HUES6 (cell line): Measurements from ENCODE around the gene PSMA2.

Experiments used
- H3K27ac ChIP-seq: 2 replicates; pipeline ENCODE4 v1.7.0; 2013; ENCODE audit warnings: low read depth, mild to moderate bottlenecking, low read length, inconsistent platforms
- H3K27me3 ChIP-seq: 2 replicates; pipeline ENCODE4 v1.6.1; 2013; ENCODE audit warnings: low read length; ENCODE audit not compliant: control insufficient read depth, insufficient read depth
- H3K36me3 ChIP-seq: 2 replicates; pipeline ENCODE4 v1.6.1; 2013; ENCODE audit warnings: low read length; ENCODE audit not compliant: control insufficient read depth, insufficient read depth
- H3K4me1 ChIP-seq: 2 replicates; pipeline ENCODE4 v1.6.1; 2013; ENCODE audit warnings: low read length; ENCODE audit not compliant: control insufficient read depth, insufficient read depth
- H3K4me3 ChIP-seq: 2 replicates; pipeline ENCODE4 v1.5.1; 2013; ENCODE audit warnings: low read depth, low read length
- H3K9ac ChIP-seq: one replicate; pipeline ENCODE4 v1.6.1; 2013; ENCODE audit warnings: mild to moderate bottlenecking, low read length
- H3K9me3 ChIP-seq: 2 replicates; pipeline ENCODE4 v1.6.1; 2013; ENCODE audit warnings: low read depth, low read length; ENCODE audit not compliant: control insufficient read depth, insufficient read depth

Gene PSMA2

GRCh38 chr7:42961170-42961569 lies 29.2 kb upstream of the PSMA2 start:
- no peak overlapping the region for H3K27ac ChIP-seq

GRCh38 chr7:42960762-42961161 lies 28.8 kb upstream of the PSMA2 start:
- Histone ChIP-seq H3K4me1 (peaks cover 24% of the 10 kb centered on the region), H3K27me3 (no peaks in the 10 kb centered on the region), H3K9me3 (peaks cover 26% of the 10 kb centered on the region), H3K4me3 (no peak overlapping the region), H3K9ac (no peak overlapping the region), H3K36me3 (no peaks in the 10 kb centered on the region), H3K27ac (no peak overlapping the region)

More at GRCh38 chr7:42961170-42961569, 29.2 kb upstream of the PSMA2 start:
- peaks cover 24% of the 10 kb centered on the region for H3K4me1 ChIP-seq
- H3K9ac ChIP-seq, result no peak overlapping the region
- no peak overlapping the region for H3K4me3 ChIP-seq
- no peaks in the 10 kb centered on the region for H3K27me3 ChIP-seq
- peaks cover 24% of the 10 kb centered on the region for H3K9me3 ChIP-seq
- H3K36me3 ChIP-seq, result no peaks in the 10 kb centered on the region

- Histone ChIP-seq H3K36me3 (no peaks in the 10 kb centered on the region), H3K4me3 (no peak overlapping the region), H3K9ac (no peak overlapping the region), H3K4me1 (peaks cover 13% of the 10 kb centered on the region), H3K9me3 (peaks cover 32% of the 10 kb centered on the region), H3K27ac (no peak overlapping the region), H3K27me3 (no peaks in the 10 kb centered on the region)
These were observed 27.6 kb upstream of the PSMA2 start for GRCh38 chr7:42959549-42959948.

- Histone ChIP-seq H3K36me3 (no peaks in the 10 kb centered on the region), H3K9me3 (peaks cover 32% of the 10 kb centered on the region), H3K27ac (no peak overlapping the region), H3K9ac (no peak overlapping the region), H3K27me3 (no peaks in the 10 kb centered on the region), H3K4me3 (no peak overlapping the region), H3K4me1 (no peaks in the 10 kb centered on the region)
These were observed 24.1 kb upstream of the PSMA2 start for GRCh38 chr7:42956062-42956461.

GRCh38 chr7:42953994-42954393 lies 22.0 kb upstream of the PSMA2 start:
- H3K9me3 ChIP-seq, result peaks cover 24% of the 10 kb centered on the region; the same call in 1 of the 2 replicates
- no peaks in the 10 kb centered on the region for H3K36me3 ChIP-seq
- H3K4me3 ChIP-seq, result no peak overlapping the region
- no peaks in the 10 kb centered on the region for H3K4me1 ChIP-seq
- H3K27me3 ChIP-seq, result no peaks in the 10 kb centered on the region
- H3K27ac ChIP-seq, result no peak overlapping the region
- no peak overlapping the region for H3K9ac ChIP-seq

GRCh38 chr7:42952328-42952727 lies 20.4 kb upstream of the PSMA2 start:
- Histone ChIP-seq H3K9me3 (peaks cover 24% of the 10 kb centered on the region; the same call in 1 of the 2 replicates), H3K27ac (no peak overlapping the region), H3K4me1 (no peaks in the 10 kb centered on the region), H3K36me3 (no peaks in the 10 kb centered on the region), H3K4me3 (no peak overlapping the region), H3K9ac (no peak overlapping the region), H3K27me3 (no peaks in the 10 kb centered on the region)

GRCh38 chr7:42950417-42950816 lies 18.4 kb upstream of the PSMA2 start:
- Histone ChIP-seq H3K9ac (no peak overlapping the region), H3K36me3 (no peaks in the 10 kb centered on the region), H3K4me3 (no peak overlapping the region), H3K9me3 (0 out of 2 replicates have a peak, but pooled peaks cover 11% of the 10 kb centered on the region), H3K27me3 (no peaks in the 10 kb centered on the region), H3K4me1 (peaks cover 4% of the 10 kb centered on the region; the same call in 1 of the 2 replicates), H3K27ac (no peak overlapping the region)

GRCh38 chr7:42947521-42947920 lies 15.5 kb upstream of the PSMA2 start:
- no peak overlapping the region for H3K27ac ChIP-seq
- H3K9ac ChIP-seq, result no peak overlapping the region
- no peaks in the 10 kb centered on the region for H3K27me3 ChIP-seq
- H3K9me3 ChIP-seq, result 0 out of 2 replicates have a peak, but pooled peaks cover 6% of the 10 kb centered on the region
- no peaks in the 10 kb centered on the region for H3K36me3 ChIP-seq
- H3K4me1 ChIP-seq, result peaks cover 9% of the 10 kb centered on the region; the same call in 1 of the 2 replicates
- no peak overlapping the region for H3K4me3 ChIP-seq

- no peak overlapping the region for H3K4me3 ChIP-seq
- no peak overlapping the region for H3K9ac ChIP-seq
- no peak overlapping the region for H3K27ac ChIP-seq
- peaks cover 9% of the 10 kb centered on the region; the same call in 1 of the 2 replicates for H3K4me1 ChIP-seq
- no peaks in the 10 kb centered on the region for H3K36me3 ChIP-seq
- H3K9me3 ChIP-seq, result 0 out of 2 replicates have a peak, but pooled peaks cover 6% of the 10 kb centered on the region
- no peaks in the 10 kb centered on the region for H3K27me3 ChIP-seq
These were observed 14.6 kb upstream of the PSMA2 start for GRCh38 chr7:42946627-42946950.

- Histone ChIP-seq H3K27me3 (no peaks in the 10 kb centered on the region), H3K9ac (no peak overlapping the region), H3K9me3 (0 out of 2 replicates have a peak, but pooled peaks cover 6% of the 10 kb centered on the region), H3K27ac (no peak overlapping the region), H3K4me1 (peaks cover 14% of the 10 kb centered on the region; the same call in 1 of the 2 replicates), H3K4me3 (no peak overlapping the region), H3K36me3 (no peaks in the 10 kb centered on the region)
These were observed 14.1 kb upstream of the PSMA2 start for GRCh38 chr7:42945821-42946626.

- peaks cover 15% of the 10 kb centered on the region; the same call in 1 of the 2 replicates for H3K4me1 ChIP-seq
- peaks cover 40% of the 10 kb centered on the region for H3K36me3 ChIP-seq
- H3K9me3 ChIP-seq, result no peaks in the 10 kb centered on the region
- H3K27me3 ChIP-seq, result no peaks in the 10 kb centered on the region
- H3K27ac ChIP-seq, result no peak overlapping the region
- H3K9ac ChIP-seq, result no peak overlapping the region
- H3K4me3 ChIP-seq, result no peak overlapping the region
These were observed 9.2 kb upstream of the PSMA2 start for GRCh38 chr7:42940985-42941847.
